Common myeloid progenitor, CD34-positive (primary cell): ENCODE data around the gene PHACTR3.

ENCODE experiments used
- CTCF ChIA-PET: fragments of 350-600 bp; sonication (Branson Sonifier 250); formaldehyde crosslinking; loops from one replicate; lab custom pipeline; 2021; ENCODE audit warnings: antibody characterized with exemption; lab: Charles Lee
- POLR2A ChIA-PET: fragments of 350-600 bp; sonication (Branson Sonifier 250); formaldehyde crosslinking; loops from one replicate; lab custom pipeline; 2021; ENCODE audit warnings: antibody characterized with exemption; lab: Charles Lee
- DNase-seq, 3 donors: peaks; one replicate each; pipeline versions ENCODE4 v3.0.0 to v3.0.0-alpha.2; 2013
- H3K27ac ChIP-seq, 2 experiments: 1 replicate in 1 of 2; 2 replicates in 1 of 2; pipeline ENCODE4 v1.7.0; 2013; ENCODE audit warnings: inconsistent platforms in 2 of 2, low read length in 2 of 2, mild to moderate bottlenecking in 2 of 2, low read depth in 1 of 2, moderate library complexity in 1 of 2; ENCODE audit not compliant: severe bottlenecking in 2 of 2, insufficient read depth in 1 of 2, poor library complexity in 1 of 2
- H3K27me3 ChIP-seq, 5 experiments: replicated peaks in 2 of 5; 1 replicate in 3 of 5; 2 replicates in 2 of 5; pipeline versions ENCODE4 v1.6.1 to v1.7.0; 2013; ENCODE audit warnings: low read length in 4 of 5, mild to moderate bottlenecking in 2 of 5, moderate library complexity in 2 of 5, inconsistent platforms in 1 of 5; ENCODE audit not compliant: insufficient read depth in 5 of 5, control insufficient read depth in 4 of 5
- H3K36me3 ChIP-seq, 4 experiments: 1 replicate in 2 of 4; 2 replicates in 2 of 4; pipeline versions ENCODE4 v1.6.1 to v1.7.0; 2013; ENCODE audit warnings: low read length in 3 of 4, control low read depth in 1 of 4, mild to moderate bottlenecking in 1 of 4; ENCODE audit not compliant: control insufficient read depth in 4 of 4, insufficient read depth in 4 of 4
- H3K4me1 ChIP-seq, 4 experiments: 1 replicate in 3 of 4; 2 replicates in 1 of 4; pipeline versions ENCODE4 v1.6.1 to v1.7.1; 2013; ENCODE audit warnings: low read length in 3 of 4, mild to moderate bottlenecking in 3 of 4, control low read depth in 1 of 4, inconsistent platforms in 1 of 4, moderate library complexity in 1 of 4; ENCODE audit not compliant: control insufficient read depth in 4 of 4, insufficient read depth in 4 of 4; ENCODE audit errors: control extremely low read depth in 1 of 4
- H3K4me3 ChIP-seq, 7 experiments: 1 replicate in 4 of 7; 2 replicates in 3 of 7; pipeline versions ENCODE4 v1.5.1 to v1.7.0; 2013; ENCODE audit warnings: mild to moderate bottlenecking in 7 of 7, low read length in 6 of 7, moderate library complexity in 6 of 7, inconsistent platforms in 2 of 7, low read depth in 2 of 7, control low read depth in 1 of 7; ENCODE audit not compliant: insufficient read depth in 4 of 7, control insufficient read depth in 1 of 7; ENCODE audit errors: extremely low read depth in 1 of 7
- H3K9me3 ChIP-seq, 5 experiments: 1 replicate in 4 of 5; 2 replicates in 1 of 5; pipeline versions ENCODE4 v1.6.1 to v1.7.1; 2013; ENCODE audit warnings: low read length in 4 of 5, mild to moderate bottlenecking in 2 of 5, inconsistent platforms in 1 of 5, low read depth in 1 of 5, moderate library complexity in 1 of 5; ENCODE audit not compliant: control insufficient read depth in 4 of 5, insufficient read depth in 2 of 5; ENCODE audit errors: control extremely low read depth in 1 of 5
- WGBS: methylation state at CpG from one replicate; pipeline ENCODE4 v1.1.5; 2013; ENCODE audit not compliant: insufficient coverage; 5-methylcytosine and 5-hydroxymethylcytosine counted together

PHACTR3 gene

DNA sequence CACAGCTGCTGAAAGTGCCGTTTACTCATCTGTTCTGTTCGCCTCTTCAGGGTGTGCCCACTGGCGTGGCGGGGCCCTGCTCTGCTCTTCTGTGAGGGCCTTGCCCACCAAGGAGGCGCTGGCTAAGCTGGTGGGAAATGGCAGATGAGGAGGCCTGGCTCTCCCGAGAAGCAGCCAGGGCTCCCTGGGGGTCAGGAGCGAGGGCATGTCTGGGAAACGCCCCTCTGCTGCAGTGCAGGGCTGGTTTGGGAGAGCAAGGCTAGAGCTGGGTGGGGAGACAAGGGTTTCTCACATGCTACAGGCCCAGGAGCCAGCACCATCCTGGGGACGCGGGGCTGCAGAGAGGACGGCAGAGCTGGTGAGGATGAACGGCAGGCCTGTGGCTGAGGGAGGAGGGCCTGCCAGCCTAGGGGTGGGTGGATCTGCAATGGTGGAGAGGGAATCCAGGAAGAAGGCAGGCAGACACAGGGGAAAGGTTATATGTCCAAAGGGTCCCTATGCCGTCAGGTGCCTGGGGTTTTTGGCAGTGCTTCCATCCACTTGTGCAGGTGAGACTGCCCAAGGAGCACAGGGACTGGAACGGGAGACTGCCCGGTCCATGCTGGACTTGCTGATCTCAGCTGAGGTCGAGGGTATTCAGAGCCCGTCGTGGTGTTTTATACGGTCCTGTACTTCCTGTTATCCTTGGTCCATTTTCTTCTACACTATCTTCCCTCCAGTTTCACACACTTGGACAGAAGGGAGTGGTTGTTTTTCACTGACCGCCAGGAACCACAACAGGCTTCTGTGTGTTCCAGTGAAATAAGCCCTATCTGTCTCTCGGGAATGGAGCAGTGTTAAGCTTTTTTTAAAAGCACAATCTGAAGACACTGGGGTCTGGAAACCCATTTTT lies 209.9 kb downstream of the PHACTR3 start:
- 84% methylated on average over 19 of the region's 21 CpGs for WGBS
- Histone ChIP-seq H3K4me3 (no peak overlapping the region), H3K36me3 (no peaks in the 10 kb centered on the region), H3K27ac (no peak overlapping the region), H3K9me3 (no peaks in the 10 kb centered on the region), H3K27me3 (peaks cover 0 to 9% (median 4%) of the 10 kb centered on the region in 5 experiments), H3K4me1 (no peaks in the 10 kb centered on the region)
- DNase-seq = no peak
- ChIA-PET CTCF (interaction anchor here (1.1 kb wide), 1 partner anchor 20 kb away, joined by 3 read pairs; no protein-coding TSS in a partner anchor), POLR2A (no interaction called here)

GRCh38 chr20:59814840-59815340 lies 210.6 kb downstream of the PHACTR3 start:
- ChIA-PET CTCF (interaction anchor here (0.6 kb wide), 1 partner anchor 10 kb away, joined by 4 read pairs; no protein-coding TSS in a partner anchor), POLR2A (no interaction called here)
- Histone ChIP-seq H3K4me1 (no peaks in the 10 kb centered on the region), H3K27me3 (peaks cover 0 to 9% (median 4%) of the 10 kb centered on the region in 5 experiments), H3K27ac (no peak overlapping the region), H3K9me3 (no peaks in the 10 kb centered on the region), H3K4me3 (no peak overlapping the region), H3K36me3 (no peaks in the 10 kb centered on the region)
- 93% methylated on average over 8 of the region's 8 CpGs for WGBS
- no peak for DNase-seq

DNA sequence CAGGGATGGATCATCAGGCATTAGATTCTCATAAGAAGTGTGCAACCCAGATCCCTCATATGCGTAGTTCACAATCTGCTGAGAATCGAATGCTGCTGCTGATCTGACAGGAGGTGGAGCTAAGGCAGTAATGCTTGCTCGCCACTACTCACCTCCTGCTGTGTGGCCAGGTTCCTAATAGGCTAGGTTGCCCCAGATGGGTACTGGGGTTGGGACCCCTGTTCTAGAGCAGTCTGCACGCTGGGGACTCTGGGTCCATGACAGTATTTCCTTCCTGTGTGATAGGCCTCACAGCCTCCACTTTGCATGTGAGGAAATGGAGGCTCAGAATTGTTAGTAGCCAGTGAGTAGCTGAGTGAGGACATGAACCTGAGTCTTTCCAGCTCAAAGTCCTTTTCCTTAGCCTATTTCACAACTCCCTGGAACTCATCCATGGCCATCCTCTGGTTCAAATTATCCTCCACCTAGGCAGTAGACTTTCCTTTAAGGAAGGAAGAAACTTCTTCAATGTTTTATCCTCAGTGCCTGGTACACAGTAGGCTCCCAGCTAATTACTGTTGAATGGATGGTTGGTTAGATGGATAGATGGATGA lies 211.9 kb downstream of the PHACTR3 start:
- Histone ChIP-seq H3K27me3 (peaks cover 0 to 9% (median 4%) of the 10 kb centered on the region in 5 experiments), H3K4me1 (no peaks in the 10 kb centered on the region), H3K27ac (no peak overlapping the region), H3K9me3 (no peaks in the 10 kb centered on the region), H3K36me3 (no peaks in the 10 kb centered on the region), H3K4me3 (no peak overlapping the region)
- POLR2A ChIA-PET = no interaction called here
- 79% methylated on average over 4 of the region's 4 CpGs for WGBS
- CTCF ChIA-PET = no interaction called here
- DNase-seq = no peak

GRCh38 chr20:59817406-59817805 lies 213.1 kb downstream of the PHACTR3 start:
- peaks cover 0 to 9% (median 2%) of the 10 kb centered on the region in 5 experiments for H3K27me3 ChIP-seq
- no peaks in the 10 kb centered on the region for H3K9me3 ChIP-seq
- 94% methylated on average over 4 of the region's 4 CpGs for WGBS
- no peaks in the 10 kb centered on the region for H3K36me3 ChIP-seq
- no peak overlapping the region for H3K27ac ChIP-seq
- DNase-seq = no peak
- ChIA-PET CTCF (no interaction called here), POLR2A (no interaction called here)
- H3K4me1 ChIP-seq = no peaks in the 10 kb centered on the region
- H3K4me3 ChIP-seq = no peak overlapping the region

GRCh38 chr20:59817846-59818615 lies 213.7 kb downstream of the PHACTR3 start:
- DNase-seq = no peak
- no peaks in the 10 kb centered on the region for H3K4me1 ChIP-seq
- ChIA-PET CTCF (no interaction called here), POLR2A (no interaction called here)
- peaks cover 0 to 9% (median 4%) of the 10 kb centered on the region in 5 experiments for H3K27me3 ChIP-seq
- 92% methylated on average over 14 of the region's 14 CpGs for WGBS
- H3K9me3 ChIP-seq = no peaks in the 10 kb centered on the region
- H3K36me3 ChIP-seq = no peaks in the 10 kb centered on the region
- H3K4me3 ChIP-seq = no peak overlapping the region
- no peak overlapping the region for H3K27ac ChIP-seq

GRCh38 chr20:59818911-59819310 lies 214.6 kb downstream of the PHACTR3 start:
- WGBS = 92% methylated on average over 8 of the region's 10 CpGs
- H3K4me1 ChIP-seq = no peaks in the 10 kb centered on the region
- DNase-seq = no peak
- H3K36me3 ChIP-seq = no peaks in the 10 kb centered on the region
- H3K9me3 ChIP-seq = no peaks in the 10 kb centered on the region
- POLR2A ChIA-PET = no interaction called here
- CTCF ChIA-PET = no interaction called here
- no peak overlapping the region for H3K27ac ChIP-seq
- peaks cover 0 to 10% (median 4%) of the 10 kb centered on the region in 5 experiments for H3K27me3 ChIP-seq
- no peak overlapping the region for H3K4me3 ChIP-seq
